NB4 (cell line): ENCODE results near the gene SDK2.

ENCODE experiments used
- MYC ChIP-seq: IDR thresholded peaks from 2 replicates; pipeline ENCODE4 v1.6.1; 2011; ENCODE audit warnings: low read depth, low read length
- POLR2A ChIP-seq: IDR thresholded peaks from 2 replicates; pipeline ENCODE4 v1.6.1; 2011; ENCODE audit warnings: mild to moderate bottlenecking; ENCODE audit not compliant: insufficient read length; ENCODE audit errors: extremely low read depth
- TF ChIP-seq, protein P1 (sequence below): IDR thresholded peaks from one replicate; pipeline ENCODE4 v1.5.1; 2012; ENCODE audit warnings: low read depth, low read length

DNA sequence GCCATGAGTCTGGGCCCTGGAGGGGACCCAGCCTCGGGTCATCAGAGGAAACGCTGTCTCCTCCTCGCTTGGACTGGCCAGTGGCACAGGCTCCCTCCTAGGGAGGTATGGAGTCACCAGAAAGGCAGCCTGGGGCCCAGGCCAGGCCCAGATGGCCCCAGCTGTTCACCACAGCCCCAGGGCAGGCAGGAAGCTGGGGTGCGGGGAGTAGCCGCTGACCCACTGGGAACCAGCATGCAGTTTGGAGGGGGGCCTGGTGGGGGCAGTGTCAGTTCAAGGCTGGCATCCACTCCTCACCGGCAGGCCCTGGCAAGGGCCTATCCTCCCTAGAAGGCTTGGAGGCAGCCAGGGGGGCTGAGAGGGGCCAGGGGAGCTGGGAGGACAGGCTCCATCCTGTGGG is 48.8 kb downstream of the SDK2 start:
- TF ChIP-seq, protein P1, sequence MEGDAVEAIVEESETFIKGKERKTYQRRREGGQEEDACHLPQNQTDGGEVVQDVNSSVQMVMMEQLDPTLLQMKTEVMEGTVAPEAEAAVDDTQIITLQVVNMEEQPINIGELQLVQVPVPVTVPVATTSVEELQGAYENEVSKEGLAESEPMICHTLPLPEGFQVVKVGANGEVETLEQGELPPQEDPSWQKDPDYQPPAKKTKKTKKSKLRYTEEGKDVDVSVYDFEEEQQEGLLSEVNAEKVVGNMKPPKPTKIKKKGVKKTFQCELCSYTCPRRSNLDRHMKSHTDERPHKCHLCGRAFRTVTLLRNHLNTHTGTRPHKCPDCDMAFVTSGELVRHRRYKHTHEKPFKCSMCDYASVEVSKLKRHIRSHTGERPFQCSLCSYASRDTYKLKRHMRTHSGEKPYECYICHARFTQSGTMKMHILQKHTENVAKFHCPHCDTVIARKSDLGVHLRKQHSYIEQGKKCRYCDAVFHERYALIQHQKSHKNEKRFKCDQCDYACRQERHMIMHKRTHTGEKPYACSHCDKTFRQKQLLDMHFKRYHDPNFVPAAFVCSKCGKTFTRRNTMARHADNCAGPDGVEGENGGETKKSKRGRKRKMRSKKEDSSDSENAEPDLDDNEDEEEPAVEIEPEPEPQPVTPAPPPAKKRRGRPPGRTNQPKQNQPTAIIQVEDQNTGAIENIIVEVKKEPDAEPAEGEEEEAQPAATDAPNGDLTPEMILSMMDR, result peak; percentile 45
- TF ChIP-seq POLR2A, result no peak
- TF ChIP-seq MYC, result no peak
